K562 (cell line): ENCODE measurements around the gene TRIP11. TPM values are rescaled to one million over a fixed set of nuclear protein-coding genes. Genes with fewer than 3 reads are reported as not detected.

Experiments used
- CXXC5 ChIP-seq: fragments of 250-450 bp; sonication (Bioruptor Pico); IDR thresholded peaks from 2 replicates; pipeline ENCODE4 v1.8.0; 2022; ENCODE audit warnings: inconsistent platforms, mild to moderate bottlenecking, moderate library complexity
- FOXP1 ChIP-seq: sonication (generic); formaldehyde crosslinking; IDR thresholded peaks from 2 replicates; pipeline ENCODE4 v1.8.0; 2022; ENCODE audit warnings: mild to moderate bottlenecking, missing genetic modification reagents
- HBP1 ChIP-seq: fragments of 450-650 bp; formaldehyde crosslinking; IDR thresholded peaks from 2 replicates; pipeline ENCODE4 v1.4.0; 2022; ENCODE audit warnings: missing genetic modification characterization
- MBD1 ChIP-seq: fragments of 250-450 bp; sonication (Bioruptor Pico); IDR thresholded peaks from 2 replicates; pipeline ENCODE4 v1.8.0; 2022; ENCODE audit warnings: inconsistent platforms
- NFIC ChIP-seq: fragments of 450-650 bp; IDR thresholded peaks from 2 replicates; pipeline ENCODE4 v1.6.1; 2017; ENCODE audit warnings: mild to moderate bottlenecking, inconsistent platforms
- POLR2AphosphoS5 ChIP-seq: IDR thresholded peaks from 2 replicates; pipeline ENCODE4 v1.6.1; 2011; ENCODE audit warnings: mild to moderate bottlenecking, low read depth, low read length, moderate library complexity; ENCODE audit not compliant: control insufficient read depth, insufficient read depth
- POLR2H ChIP-seq: IDR thresholded peaks from 2 replicates; pipeline ENCODE4 v1.6.1; 2016; ENCODE audit warnings: missing genetic modification characterization, low read depth, mild to moderate bottlenecking, control low read depth, missing compliant biosample characterization, moderate library complexity
- PRMT5 ChIP-seq: sonication (generic); formaldehyde crosslinking; IDR thresholded peaks from 2 replicates; pipeline ENCODE4 v1.5.0; 2020; ENCODE audit warnings: missing genetic modification reagents
- SNRNP70 ChIP-seq: fragments of 200-400 bp; formaldehyde crosslinking; optimal IDR thresholded peaks from 2 replicates; pipeline ENCODE3; 2017; ENCODE audit warnings: low read depth, low read length
- STAT6 ChIP-seq: sonication (generic); formaldehyde crosslinking; IDR thresholded peaks from 2 replicates; pipeline ENCODE4 v1.8.1; 2023; ENCODE audit warnings: mild to moderate bottlenecking, missing genetic modification reagents
- THRAP3 ChIP-seq: fragments of 450-650 bp; IDR thresholded peaks from 2 replicates; pipeline ENCODE4 v1.6.1; 2016; ENCODE audit warnings: mild to moderate bottlenecking, inconsistent platforms, borderline replicate concordance
- TOE1 ChIP-seq, 2 experiments: fragments of 450-650 bp in 1 of 2; sonication (generic) in 1 of 2; formaldehyde crosslinking in 1 of 2; IDR thresholded peaks; 2 replicates each; pipeline versions ENCODE4 v1.7.1 to v1.8.0; 2016 to 2022; ENCODE audit warnings: borderline replicate concordance in 2 of 2, mild to moderate bottlenecking in 2 of 2, antibody characterized with exemption in 1 of 2, inconsistent platforms in 1 of 2, low read depth in 1 of 2, missing genetic modification reagents in 1 of 2, moderate library complexity in 1 of 2
- ZNF507 ChIP-seq: conservative IDR thresholded peaks from 2 replicates; pipeline ENCODE4 v1.6.1; 2017; ENCODE audit warnings: missing genetic modification characterization, missing compliant biosample characterization
- ZNF57 ChIP-seq: fragments of 450-650 bp; formaldehyde crosslinking; IDR thresholded peaks from 2 replicates; pipeline ENCODE4 v1.4.0; 2020; ENCODE audit warnings: mild to moderate bottlenecking, moderate library complexity
- ZNF76 ChIP-seq: fragments of 250-450 bp; sonication (Bioruptor Pico); IDR thresholded peaks from 2 replicates; pipeline ENCODE4 v1.4.0; 2020; ENCODE audit warnings: mild to moderate bottlenecking, moderate library complexity, borderline replicate concordance
- ZZZ3 ChIP-seq: fragments of 450-650 bp; IDR thresholded peaks from 2 replicates; pipeline ENCODE4 v1.6.1; 2016; ENCODE audit warnings: antibody characterized with exemption, mild to moderate bottlenecking, moderate library complexity
- polyA plus RNA-seq, 8 experiments: library from polyadenylated mRNA; depleted of rRNA in 4 of 8; stranded (reverse) in 5 of 8; unstranded in 3 of 8; fragments of >200 nt; fragmentation: Nextera tagmentation in 2 of 8; fragmentation: Illumina TruSeq in 1 of 8; extraction: Ambion mirVana in 2 of 8; extraction: Trizol in 1 of 8; gene quantifications; 2 replicates each; pipeline versions ENCODE4 v1.2.1 to v1.2.3, GENCODE V29; 2011 to 2014; ENCODE audit warnings: inconsistent platforms in 1 of 8, missing spikeins in 1 of 8
- total RNA-seq, 7 experiments: library from RNA; depleted of rRNA in 6 of 7; stranded (reverse); fragments of >200 nt in 6 of 7; fragmentation: Illumina TruSeq in 2 of 7; extraction: Trizol in 2 of 7; gene quantifications; 2 replicates each; pipeline versions ENCODE4 v1.2.1 to v1.2.3, GENCODE V29; 2011 to 2021; ENCODE audit warnings: low replicate concordance in 1 of 7

TRIP11 gene
- total and polyA plus RNA-seq, 9 of the 15 experiments (the other 6 are each of a cell fraction or from before 2014, with no cell fraction given): 4.0 to 20.0 (median 10.9) TPM

GRCh38 chr14:92039719-92040430 lies at the start of gene TRIP11 (continued):
- TF ChIP-seq CXXC5 (peak; percentile 78), ZNF76 (peak; percentile 82; the same call in 1 of the 2 replicates), THRAP3 (no peak), MBD1 (no peak), ZZZ3 (0 out of 2 replicates have a peak, but pooled peaks have one; percentile 61), HBP1 (CRISPR knock-in tag) (no peak), POLR2H (peak; percentile 87), STAT6 (CRISPR knock-in tag) (no peak), TOE1 (IDR thresholded peaks at IDR 0.05; ENCODE audit: borderline replicate concordance) (no peak; the same call in 1 of the 2 replicates), TOE1 (CRISPR knock-in tag; IDR thresholded peaks at IDR 0.05; ENCODE audit: borderline replicate concordance, low read depth) (0 out of 2 replicates have a peak, but pooled peaks have one; percentile 54), ZNF507 (no peak), FOXP1 (CRISPR knock-in tag) (peak; percentile 84), POLR2AphosphoS5 (peak; percentile 75), ZNF57 (CRISPR knock-in tag) (no peak), NFIC (peak; percentile 23; the same call in 1 of the 2 replicates), SNRNP70 (no peak), PRMT5 (CRISPR knock-in tag) (no peak)
